ENCODE results near the gene GPHA2.
A peak's percentile ranks its signal among the peaks of the same experiment; 100 is the strongest.

Gene GPHA2

DNA sequence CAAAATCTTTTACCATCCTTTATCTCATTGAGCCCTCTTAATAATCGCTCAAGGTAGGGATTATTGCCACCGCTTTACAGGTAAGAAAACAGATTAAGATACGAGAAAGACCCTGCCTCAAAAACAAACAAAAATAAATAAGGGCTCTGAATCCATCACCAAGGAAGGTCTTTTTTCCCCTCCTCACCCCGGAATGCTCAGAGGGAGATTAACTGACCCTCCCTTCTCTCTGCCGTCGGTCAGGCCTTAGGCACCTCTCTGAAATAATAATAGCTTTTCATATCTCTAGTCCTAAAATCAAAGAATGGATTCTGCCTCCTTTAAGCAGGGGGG is 18.1 kb downstream of the GPHA2 start:
- H3K4me3 ChIP-seq (ENCODE audit: low read depth, low read length), result peak overlapping the region; percentile 98
- no peak for DNase-seq (ENCODE audit: low read depth)
- TF ChIP-seq, protein P1, sequence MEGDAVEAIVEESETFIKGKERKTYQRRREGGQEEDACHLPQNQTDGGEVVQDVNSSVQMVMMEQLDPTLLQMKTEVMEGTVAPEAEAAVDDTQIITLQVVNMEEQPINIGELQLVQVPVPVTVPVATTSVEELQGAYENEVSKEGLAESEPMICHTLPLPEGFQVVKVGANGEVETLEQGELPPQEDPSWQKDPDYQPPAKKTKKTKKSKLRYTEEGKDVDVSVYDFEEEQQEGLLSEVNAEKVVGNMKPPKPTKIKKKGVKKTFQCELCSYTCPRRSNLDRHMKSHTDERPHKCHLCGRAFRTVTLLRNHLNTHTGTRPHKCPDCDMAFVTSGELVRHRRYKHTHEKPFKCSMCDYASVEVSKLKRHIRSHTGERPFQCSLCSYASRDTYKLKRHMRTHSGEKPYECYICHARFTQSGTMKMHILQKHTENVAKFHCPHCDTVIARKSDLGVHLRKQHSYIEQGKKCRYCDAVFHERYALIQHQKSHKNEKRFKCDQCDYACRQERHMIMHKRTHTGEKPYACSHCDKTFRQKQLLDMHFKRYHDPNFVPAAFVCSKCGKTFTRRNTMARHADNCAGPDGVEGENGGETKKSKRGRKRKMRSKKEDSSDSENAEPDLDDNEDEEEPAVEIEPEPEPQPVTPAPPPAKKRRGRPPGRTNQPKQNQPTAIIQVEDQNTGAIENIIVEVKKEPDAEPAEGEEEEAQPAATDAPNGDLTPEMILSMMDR (IDR thresholded peaks at IDR 0.05; ENCODE audit: control insufficient read depth, extremely low read depth, insufficient read depth), result no peak

DNA sequence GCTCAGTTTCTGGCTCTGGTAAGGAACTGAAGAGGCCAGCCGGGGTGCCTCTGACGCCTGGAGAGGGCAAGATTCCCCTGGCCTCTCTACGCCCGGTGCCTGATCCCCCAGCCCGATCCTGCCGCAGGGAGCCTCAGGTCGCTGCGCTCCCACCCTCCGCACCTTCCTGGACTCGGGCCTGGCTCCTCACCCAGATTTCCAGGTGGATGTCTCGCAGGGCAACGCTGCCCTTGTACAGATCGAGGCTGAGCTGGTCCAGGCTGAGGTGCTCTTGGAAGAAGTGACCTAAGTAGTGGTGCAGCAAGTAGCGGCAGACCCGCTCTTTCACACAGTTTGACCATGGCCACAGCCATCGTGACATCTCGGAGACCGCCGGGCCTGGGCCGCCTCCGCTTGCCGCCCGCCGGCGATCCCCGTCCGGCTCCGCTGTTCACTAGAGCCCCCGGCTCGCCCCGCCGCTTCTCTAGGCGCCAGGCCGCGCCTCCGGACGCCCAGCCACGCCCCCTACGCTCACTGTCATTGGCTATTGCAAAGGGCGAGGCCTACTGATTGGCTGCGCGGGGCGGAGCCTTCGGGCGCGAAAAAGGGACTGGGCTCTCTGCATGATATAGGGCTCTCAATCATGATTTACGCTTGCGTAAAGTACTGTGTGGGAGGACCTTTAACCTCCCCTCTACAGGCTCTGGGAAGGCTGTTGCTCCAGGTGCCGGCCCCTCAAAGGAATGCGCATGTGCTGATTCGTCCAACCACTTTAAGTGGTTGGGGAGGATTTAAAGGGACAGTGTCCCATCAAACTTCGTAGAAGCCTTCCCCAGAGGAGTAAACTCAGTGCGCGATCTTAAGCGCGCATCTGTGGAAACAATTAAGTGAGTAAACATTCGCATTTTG is 18.7 kb downstream of the GPHA2 start, which contains the start of gene ATG2A:
Gene ATG2A, minus strand, starts transcription at position 435 of the 888 bp plus-strand sequence. Its CDS starts 74 bp downstream, at position 361.
- TF ChIP-seq, protein P1 (IDR thresholded peaks at IDR 0.05; ENCODE audit: control insufficient read depth, extremely low read depth, insufficient read depth), result no peak
- DNase-seq (ENCODE audit: low read depth), result peak; percentile 99
- peak within 1 kb of the TSS; percentile 98 for H3K4me3 ChIP-seq (ENCODE audit: low read depth, low read length)

- no peak for DNase-seq (ENCODE audit: low read depth)
- peak overlapping the region; percentile 98 for H3K4me3 ChIP-seq (ENCODE audit: low read depth, low read length)
- TF ChIP-seq, protein P1 (IDR thresholded peaks at IDR 0.05; ENCODE audit: control insufficient read depth, extremely low read depth, insufficient read depth), result no peak
Measured at GRCh38 chr11:64916040-64916774, 19.5 kb downstream of the GPHA2 start.

DNA sequence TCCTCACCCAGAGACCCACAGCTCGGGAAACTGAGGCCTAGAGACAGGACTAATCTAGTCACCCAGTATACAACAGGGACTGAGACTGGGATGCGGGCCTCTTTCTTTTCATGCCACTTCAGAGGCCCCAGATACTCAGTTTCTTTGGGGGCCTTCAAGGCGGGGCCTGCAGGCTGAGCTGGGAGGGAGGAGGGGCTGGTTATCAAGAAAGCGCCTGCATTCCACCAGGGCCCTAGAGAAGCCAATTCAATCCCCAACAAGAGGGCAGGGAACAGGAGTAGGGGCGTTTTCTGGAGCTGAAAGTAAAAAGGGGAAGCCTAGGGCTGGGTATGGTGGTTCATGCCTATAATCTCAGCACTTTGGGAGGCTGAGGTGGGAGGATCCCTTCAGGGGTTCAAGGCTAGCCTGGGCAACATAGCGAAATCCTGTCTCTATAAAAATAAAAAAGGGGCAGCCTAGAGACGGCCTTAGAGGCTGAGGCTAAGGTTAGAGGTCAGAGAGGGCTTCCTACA is 20.3 kb downstream of the GPHA2 start:
- no peak for DNase-seq (ENCODE audit: low read depth)
- peak overlapping the region; percentile 98; the same call in 1 of the 2 replicates for H3K4me3 ChIP-seq (ENCODE audit: low read depth, low read length)
- TF ChIP-seq, protein P1 (IDR thresholded peaks at IDR 0.05; ENCODE audit: control insufficient read depth, extremely low read depth, insufficient read depth), result no peak

GRCh38 chr11:64914123-64914522 is 21.6 kb downstream of the GPHA2 start:
- TF ChIP-seq, protein P1 (IDR thresholded peaks at IDR 0.05; ENCODE audit: control insufficient read depth, extremely low read depth, insufficient read depth), result no peak

DNA sequence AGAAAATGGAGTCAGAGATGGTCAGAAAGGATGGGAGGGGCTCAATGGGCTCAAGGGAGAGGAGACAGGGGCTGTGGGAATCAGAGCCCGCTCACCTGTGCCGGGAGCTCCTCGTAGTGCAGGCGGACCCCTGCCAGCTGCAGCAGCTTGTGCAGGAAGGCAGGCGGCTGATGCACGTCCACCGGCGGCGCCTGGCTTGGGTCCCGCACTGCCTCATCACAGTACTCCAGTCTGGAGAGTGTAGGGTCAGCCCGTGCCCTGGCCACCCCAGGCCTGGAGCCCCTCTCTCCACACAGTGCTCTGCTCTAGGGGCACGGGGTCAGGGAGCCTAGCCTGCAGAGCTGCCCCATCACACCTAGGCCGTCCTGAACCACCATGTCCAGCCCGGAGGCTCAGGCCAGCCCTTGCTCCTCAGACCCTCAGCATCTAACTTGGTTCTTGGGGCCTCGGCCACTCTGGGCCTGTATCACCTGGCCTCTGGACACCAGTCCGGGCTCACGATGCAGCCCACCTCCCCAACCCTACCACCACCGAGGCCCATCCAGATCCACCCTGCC is 22.4 kb downstream of the GPHA2 start:
- DNase-seq (ENCODE audit: low read depth), result no peak
- H3K4me3 ChIP-seq (ENCODE audit: low read depth, low read length), result no peak overlapping the region
- TF ChIP-seq, protein P1 (IDR thresholded peaks at IDR 0.05; ENCODE audit: control insufficient read depth, extremely low read depth, insufficient read depth), result no peak

More at GRCh38 chr11:64914123-64914522, 21.6 kb downstream of the GPHA2 start:
- no peak for DNase-seq (ENCODE audit: low read depth)
- H3K4me3 ChIP-seq (ENCODE audit: low read depth, low read length), result no peak overlapping the region

Data from LNCaP clone FGC (cell line).